ENCODE measurements around the gene EDIL3.
"Not testable (repeated sequence)": the region's sequence is repeated elsewhere in the genome, so short reads cannot be mapped to it uniquely, and the experiment has no call there.

Gene EDIL3

GRCh38 chr5:84069608-84070179, 315.0 kb downstream of the EDIL3 start:
- DNase-seq (ENCODE audit: low read depth, low spot score): no peak

GRCh38 chr5:84063041-84063440, 321.6 kb downstream of the EDIL3 start:
- no peak for DNase-seq (ENCODE audit: low read depth, low spot score)

- no peak for DNase-seq (ENCODE audit: low read depth, low spot score)
Measured at GRCh38 chr5:84059672-84060071, 325.0 kb downstream of the EDIL3 start.

- no peak for DNase-seq (ENCODE audit: low read depth, low spot score)
Measured at GRCh38 chr5:84058561-84058960, 326.1 kb downstream of the EDIL3 start.

GRCh38 chr5:84057211-84057610, 327.5 kb downstream of the EDIL3 start:
- DNase-seq (ENCODE audit: low read depth, low spot score): no peak

GRCh38 chr5:84045964-84046363, 338.7 kb downstream of the EDIL3 start:
- no peak for DNase-seq (ENCODE audit: low read depth, low spot score)

GRCh38 chr5:84036842-84037241, 347.8 kb downstream of the EDIL3 start:
- no peak for DNase-seq (ENCODE audit: low read depth, low spot score)

GRCh38 chr5:84032324-84032723, 352.4 kb downstream of the EDIL3 start:
- DNase-seq (ENCODE audit: low read depth, low spot score): no peak

GRCh38 chr5:84028093-84028492, 356.6 kb downstream of the EDIL3 start:
- no peak for DNase-seq (ENCODE audit: low read depth, low spot score)

- not testable (repeated sequence) for DNase-seq (ENCODE audit: low read depth, low spot score)
Measured at GRCh38 chr5:84018521-84018920, 366.2 kb downstream of the EDIL3 start.

GRCh38 chr5:84017523-84018172, 367.0 kb downstream of the EDIL3 start:
- DNase-seq (ENCODE audit: low read depth, low spot score): no peak

GRCh38 chr5:84016085-84016484, 368.6 kb downstream of the EDIL3 start:
- DNase-seq (ENCODE audit: low read depth, low spot score): no peak

- no peak for DNase-seq (ENCODE audit: low read depth, low spot score)
Measured at GRCh38 chr5:84014966-84015365, 369.7 kb downstream of the EDIL3 start.

- no peak for DNase-seq (ENCODE audit: low read depth, low spot score)
Measured at GRCh38 chr5:83993803-83994202, 390.9 kb downstream of the EDIL3 start.

GRCh38 chr5:83991566-83992224, 393.0 kb downstream of the EDIL3 start:
- DNase-seq (ENCODE audit: low read depth, low spot score): no peak

- DNase-seq (ENCODE audit: low read depth, low spot score): no peak
Measured at GRCh38 chr5:83988293-83988685, 396.4 kb downstream of the EDIL3 start.

- no peak for DNase-seq (ENCODE audit: low read depth, low spot score)
Measured at GRCh38 chr5:83987513-83988292, 397.0 kb downstream of the EDIL3 start.

GRCh38 chr5:83983852-83984251, 400.8 kb downstream of the EDIL3 start:
- DNase-seq (ENCODE audit: low read depth, low spot score): no peak

- DNase-seq (ENCODE audit: low read depth, low spot score): no peak
Measured at GRCh38 chr5:83973925-83974815, 410.5 kb downstream of the EDIL3 start.

- DNase-seq (ENCODE audit: low read depth, low spot score): no peak
Measured at GRCh38 chr5:83972909-83973308, 411.8 kb downstream of the EDIL3 start.

GRCh38 chr5:83972236-83972635, 412.4 kb downstream of the EDIL3 start:
- no peak for DNase-seq (ENCODE audit: low read depth, low spot score)
